ENCODE measurements around the gene TRPM7. TPM values are rescaled to one million over a fixed set of nuclear protein-coding genes. Genes with fewer than 3 reads are reported as not detected.

Gene TRPM7
- total RNA-seq: 87.0 TPM

DNA sequence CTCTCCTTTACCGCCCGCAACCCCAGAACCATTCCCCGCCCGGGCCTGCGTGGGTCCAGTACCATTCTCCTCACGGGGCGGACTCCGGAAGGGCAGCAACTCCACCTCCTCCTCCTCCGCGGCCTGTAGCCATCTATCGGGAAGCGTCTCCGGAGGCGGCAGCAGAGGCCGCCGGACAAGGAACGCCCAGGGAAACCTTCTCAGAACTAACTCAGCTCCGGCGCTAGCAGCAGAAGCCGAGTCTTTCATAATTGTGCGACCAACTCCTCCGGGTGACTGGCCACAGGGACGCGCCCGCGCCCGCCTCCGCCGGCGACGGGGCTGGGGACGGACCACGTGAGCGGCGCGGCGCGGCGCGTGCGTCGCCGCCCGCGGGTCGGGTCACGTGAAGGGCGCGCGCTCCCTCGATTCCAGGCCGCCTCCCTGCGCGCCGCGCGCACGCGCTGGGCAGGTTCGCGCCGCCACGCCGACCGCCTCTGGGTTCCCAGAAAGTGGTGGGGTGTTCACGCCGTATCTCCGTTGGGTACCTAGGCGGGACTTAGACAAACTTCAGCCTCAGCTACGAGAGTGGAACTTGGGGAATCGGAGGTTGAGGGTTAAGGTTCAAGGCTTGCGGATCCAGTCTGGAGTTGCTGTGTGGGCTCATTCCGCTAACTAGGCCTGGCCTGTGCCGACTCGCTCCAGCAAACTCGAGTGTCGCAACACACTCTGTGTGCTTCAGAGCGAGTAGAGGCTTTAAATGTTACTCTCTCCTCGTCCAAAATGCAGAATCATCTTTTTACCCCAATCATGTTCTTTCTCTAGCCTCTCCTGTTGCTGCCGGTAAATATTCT lies at the start of gene TRPM7:
TRPM7 (minus strand) TSS at position 329 of the 833 bp plus-strand sequence; CDS start at position 65, 264 bp downstream.

DNA sequence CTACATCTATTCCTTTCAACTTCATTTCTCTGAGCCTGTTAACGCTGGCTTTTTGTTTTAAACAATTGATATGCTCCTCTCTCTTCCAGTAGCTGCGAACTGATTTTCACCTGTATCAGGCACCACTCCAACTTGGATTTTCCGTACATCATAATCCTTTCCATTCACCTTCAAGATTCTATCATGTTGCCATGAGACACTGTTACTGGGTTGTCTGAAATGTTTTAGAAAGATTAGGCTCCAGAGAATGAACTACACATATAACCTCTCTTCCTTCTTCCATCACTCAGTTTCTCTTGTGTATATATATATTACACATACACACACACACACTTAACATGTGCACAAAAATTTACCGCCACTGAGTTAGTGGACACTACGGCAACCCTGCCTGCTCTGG lies 140.0 kb downstream of the TRPM7 start, which contains the start of gene USP50:
USP50 (minus strand) TSS at position 101 of the 400 bp plus-strand sequence. CDS start 141 bp downstream, outside the sequence.

Small RNA genes lying within 50 kb of the gene (small RNA-seq; reads per million reads assigned to genes)
- gene RN7SL354P (ENCODE audit: low replicate concordance): not detected

Other genes with a start within 250 kb of the TRPM7 start
- not detected for gene USP50, start 140.1 kb downstream of the TRPM7 start, total RNA-seq
- gene SPPL2A, start 78.9 kb upstream of the TRPM7 start, total RNA-seq: 54.5 TPM
- gene AP4E1, start 221.9 kb upstream of the TRPM7 start, total RNA-seq: 16.3 TPM

Measured in parietal lobe (tissue), 2 donors.